K562 (cell line): ENCODE data around the gene TENM4. TPM values are rescaled to one million over a fixed set of nuclear protein-coding genes. Genes with fewer than 3 reads are reported as not detected.

Source experiments
- IRF1 ChIP-seq: sonication (generic); formaldehyde crosslinking; IDR thresholded peaks from 2 replicates; pipeline ENCODE4 v1.8.0; 2022; ENCODE audit warnings: missing genetic modification reagents, mild to moderate bottlenecking, borderline replicate concordance
- NR1H2 ChIP-seq: sonication (generic); formaldehyde crosslinking; IDR thresholded peaks from 2 replicates; pipeline ENCODE4 v1.4.0; 2020; ENCODE audit warnings: mild to moderate bottlenecking, missing genetic modification reagents
- PTTG1 ChIP-seq: fragments of 450-650 bp; IDR thresholded peaks from 2 replicates; pipeline ENCODE4 v1.6.1; 2016; ENCODE audit warnings: low read depth, mild to moderate bottlenecking, missing genetic modification characterization, missing compliant biosample characterization
- RREB1 ChIP-seq: fragments of 250-450 bp; sonication (Bioruptor Pico); IDR thresholded peaks from 2 replicates; pipeline ENCODE4 v1.4.0; 2020
- U2AF2 ChIP-seq: fragments of 200-400 bp; formaldehyde crosslinking; optimal IDR thresholded peaks from 2 replicates; pipeline ENCODE3; 2017; ENCODE audit warnings: low read depth, mild to moderate bottlenecking, low read length
- ZFP36 ChIP-seq: fragments of 150-350 bp; IDR thresholded peaks from 2 replicates; pipeline ENCODE4 v1.6.1; 2018; ENCODE audit warnings: low read length, low read depth; ENCODE audit not compliant: partially characterized antibody
- ZNF140 ChIP-seq: fragments of 250-450 bp; sonication (Bioruptor Pico); IDR thresholded peaks from 2 replicates; pipeline ENCODE4 v1.8.0; 2021; ENCODE audit warnings: moderate library complexity, mild to moderate bottlenecking, inconsistent platforms
- polyA plus RNA-seq, 8 experiments: library from polyadenylated mRNA; depleted of rRNA in 4 of 8; stranded (reverse) in 5 of 8; unstranded in 3 of 8; fragments of >200 nt; fragmentation: Nextera tagmentation in 2 of 8; fragmentation: Illumina TruSeq in 1 of 8; extraction: Ambion mirVana in 2 of 8; extraction: Trizol in 1 of 8; gene quantifications; 2 replicates each; pipeline versions ENCODE4 v1.2.1 to v1.2.3, GENCODE V29; 2011 to 2014; ENCODE audit warnings: inconsistent platforms in 1 of 8, missing spikeins in 1 of 8
- total RNA-seq, 7 experiments: library from RNA; depleted of rRNA in 6 of 7; stranded (reverse); fragments of >200 nt in 6 of 7; fragmentation: Illumina TruSeq in 2 of 7; extraction: Trizol in 2 of 7; gene quantifications; 2 replicates each; pipeline versions ENCODE4 v1.2.1 to v1.2.3, GENCODE V29; 2011 to 2021; ENCODE audit warnings: low replicate concordance in 1 of 7

The TENM4 gene
- total and polyA plus RNA-seq, 9 of the 15 experiments (the other 6 are each of a cell fraction or from before 2014, with no cell fraction given), result 0.16 TPM; not detected in 8

GRCh38 chr11:79082907-79083306 lies 357.9 kb downstream of the TENM4 start (continued):
- TF ChIP-seq RREB1 (no peak), ZNF140 (CRISPR knock-in tag) (no peak), U2AF2 (no peak), ZFP36 (no peak), PTTG1 (no peak), IRF1 (no peak), NR1H2 (CRISPR knock-in tag) (no peak)
